ENCODE results near the gene CBY2. TPM values are rescaled to one million over a fixed set of nuclear protein-coding genes. Genes with fewer than 3 reads are reported as not detected.
A peak's percentile ranks its signal among the peaks of the same experiment; 100 is the strongest.
"Not testable (repeated sequence)": the region's sequence is repeated elsewhere in the genome, so short reads cannot be mapped to it uniquely, and the experiment has no call there.

Gene CBY2
- polyA plus RNA-seq (2014; cell fraction: cytosol; rRNA removed) = not detected in 2 replicates
- not detected in 2 replicates for polyA plus RNA-seq (2014; cell fraction: nucleus; rRNA removed)

DNA sequence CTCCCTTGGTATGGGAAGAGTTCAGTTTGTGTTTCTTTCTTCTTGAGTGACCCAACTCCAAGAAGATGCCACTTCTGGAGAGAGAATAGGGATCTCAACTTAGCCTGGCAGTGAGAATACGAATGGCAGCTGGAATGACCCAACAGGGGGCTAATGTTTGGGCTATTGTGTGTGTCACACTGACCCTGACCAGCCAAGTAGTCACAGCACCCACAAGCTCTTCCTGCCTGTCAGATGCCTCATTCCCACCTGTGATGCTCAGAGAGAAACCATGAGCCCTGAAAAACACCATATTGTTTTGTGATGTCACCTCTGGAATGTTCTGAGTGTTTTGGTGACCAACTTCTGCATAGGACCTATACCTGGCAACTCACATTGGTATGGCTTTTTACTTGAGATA lies at the start of gene CBY2:
CBY2 (plus strand) TSS at position 233 of the 400 bp plus-strand sequence; CDS start at position 304, 71 bp downstream.
- no peak for DNase-seq (ENCODE audit: low spot score)

- no peak for DNase-seq (ENCODE audit: low spot score)
Observed at GRCh38 chr13:45654633-45655349, 47.3 kb upstream of the CBY2 start.

DNA sequence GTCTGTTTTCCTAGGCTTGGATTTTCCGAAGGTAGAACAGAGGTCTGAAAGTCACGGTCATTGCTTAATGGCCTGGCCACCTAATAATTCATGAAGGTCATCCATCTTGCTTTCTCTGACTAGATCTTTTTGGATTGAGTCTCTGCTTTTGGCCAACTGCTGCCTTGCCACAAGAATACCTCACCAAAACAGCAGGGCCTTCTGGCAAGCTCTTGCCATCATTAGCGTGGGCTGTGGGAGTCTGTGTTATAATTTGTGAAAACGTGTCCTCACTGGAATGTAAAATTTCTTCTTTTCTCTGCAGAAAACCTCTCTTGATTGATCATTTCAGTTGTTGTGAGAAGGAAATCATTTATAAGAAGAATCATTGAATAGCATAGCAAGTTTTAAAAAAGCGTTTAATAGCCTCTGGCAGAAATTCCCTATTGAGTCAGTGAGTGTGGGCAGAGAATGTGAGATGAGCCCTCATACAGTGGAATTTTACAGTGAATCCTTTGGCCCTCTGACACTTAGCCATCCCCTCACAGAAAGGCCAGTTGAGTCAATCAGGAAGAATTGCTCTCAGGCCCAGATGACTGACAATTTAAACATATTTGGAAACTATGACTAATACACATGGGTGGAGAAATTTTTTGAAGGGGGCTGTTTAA lies 43.4 kb upstream of the CBY2 start:
- DNase-seq (ENCODE audit: low spot score) = no peak

DNA sequence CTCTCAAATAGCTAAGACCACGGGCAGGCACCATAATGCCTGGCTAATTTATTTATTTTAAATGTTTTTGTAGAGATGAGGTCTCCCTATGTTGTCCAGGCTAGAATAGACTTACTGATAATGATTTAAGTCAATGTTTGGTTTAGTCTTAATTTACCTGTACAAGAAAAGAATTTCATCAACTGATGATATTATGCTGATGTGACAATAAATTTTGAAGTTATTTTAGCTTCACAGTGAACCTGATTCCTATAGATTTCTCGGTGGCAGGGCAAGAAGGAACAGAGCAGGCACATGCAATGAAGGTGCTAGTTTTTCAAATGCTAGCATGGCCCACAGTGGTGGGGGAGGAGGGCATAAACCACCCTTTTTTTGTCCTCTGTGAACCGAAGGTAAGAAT lies 42.6 kb upstream of the CBY2 start:
- no peak for DNase-seq (ENCODE audit: low spot score)

GRCh38 chr13:45660458-45660857 lies 41.7 kb upstream of the CBY2 start:
- DNase-seq (ENCODE audit: low spot score) = not testable (repeated sequence)

GRCh38 chr13:45662162-45662561 lies 40.0 kb upstream of the CBY2 start:
- DNase-seq (ENCODE audit: low spot score) = no peak

GRCh38 chr13:45662903-45663302 lies 39.2 kb upstream of the CBY2 start:
- not testable (repeated sequence) for DNase-seq (ENCODE audit: low spot score)

DNA sequence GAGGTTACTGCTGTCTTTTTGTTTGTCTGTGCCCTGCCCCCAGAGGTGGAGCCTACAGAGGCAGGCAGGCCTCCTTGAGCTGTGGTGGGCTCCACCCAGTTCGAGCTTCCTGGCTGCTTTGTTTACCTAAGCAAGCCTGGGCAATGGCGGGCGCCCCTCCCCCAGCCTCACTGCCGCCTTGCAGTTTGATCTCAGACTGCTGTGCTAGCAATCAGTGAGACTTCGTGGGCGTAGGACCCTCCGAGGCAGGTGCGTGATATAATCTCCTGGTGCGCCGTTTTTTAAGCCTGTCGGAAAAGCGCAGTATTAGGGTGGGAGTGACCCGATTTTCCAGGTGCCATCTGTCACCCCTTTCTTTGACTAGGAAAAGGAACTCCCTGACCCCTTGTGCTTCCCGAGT lies 32.5 kb upstream of the CBY2 start:
- DNase-seq (ENCODE audit: low spot score) = not testable (repeated sequence)

DNA sequence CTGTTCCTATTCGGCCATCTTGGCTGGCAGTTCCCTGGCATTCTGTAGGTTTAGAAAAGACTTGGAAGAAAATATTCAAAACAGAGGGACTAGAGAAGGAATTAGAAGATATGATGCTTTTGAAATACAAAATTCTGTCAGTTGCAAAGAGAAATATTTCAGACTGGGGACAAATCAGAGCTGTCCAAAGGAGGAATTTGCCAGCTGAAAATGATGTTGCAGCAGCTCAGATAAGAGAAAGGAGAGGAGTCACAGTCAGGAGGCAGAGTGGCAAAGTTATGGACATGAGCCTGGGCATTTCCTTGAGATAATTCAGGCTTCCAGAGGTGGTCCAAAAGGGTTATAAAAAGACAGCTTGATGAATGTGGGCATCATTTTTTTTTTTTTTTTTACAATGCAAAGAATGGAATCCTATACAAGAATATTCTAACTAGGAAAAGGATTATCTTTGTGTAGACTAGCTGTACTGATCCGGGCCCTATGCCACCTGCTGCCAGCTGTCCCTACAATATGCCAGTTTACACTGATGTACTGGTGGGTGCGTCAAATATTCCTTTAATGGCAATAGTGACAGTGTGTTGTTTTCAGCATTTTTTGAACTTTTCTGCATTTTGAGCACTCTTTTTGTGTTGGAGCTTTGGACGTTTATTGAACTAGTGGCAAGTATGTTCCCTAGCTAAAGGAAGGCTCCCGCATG lies 31.8 kb upstream of the CBY2 start:
- no peak for DNase-seq (ENCODE audit: low spot score)

- no peak for DNase-seq (ENCODE audit: low spot score)
Observed at GRCh38 chr13:45674908-45675307, 27.2 kb upstream of the CBY2 start.

DNA sequence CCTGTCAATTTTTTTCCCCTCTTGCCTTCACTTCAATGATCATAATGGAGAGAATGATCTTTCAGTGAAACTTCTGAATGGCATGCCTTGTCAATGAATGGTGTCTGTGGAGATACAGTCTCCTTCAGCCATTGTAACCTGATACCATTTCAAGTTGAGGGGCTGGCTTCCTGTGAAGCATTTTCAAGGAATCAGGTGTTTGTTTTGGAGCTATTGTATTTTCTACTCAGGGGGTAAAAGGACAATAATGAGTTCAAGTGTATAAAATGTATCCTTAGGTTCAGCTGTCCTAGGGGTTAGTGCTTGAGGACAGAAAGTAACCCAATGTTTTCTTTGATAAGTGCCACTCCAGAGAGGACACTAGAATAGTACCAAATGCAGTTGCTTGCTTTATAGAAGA lies 23.8 kb upstream of the CBY2 start:
- DNase-seq (ENCODE audit: low spot score) = no peak

DNA sequence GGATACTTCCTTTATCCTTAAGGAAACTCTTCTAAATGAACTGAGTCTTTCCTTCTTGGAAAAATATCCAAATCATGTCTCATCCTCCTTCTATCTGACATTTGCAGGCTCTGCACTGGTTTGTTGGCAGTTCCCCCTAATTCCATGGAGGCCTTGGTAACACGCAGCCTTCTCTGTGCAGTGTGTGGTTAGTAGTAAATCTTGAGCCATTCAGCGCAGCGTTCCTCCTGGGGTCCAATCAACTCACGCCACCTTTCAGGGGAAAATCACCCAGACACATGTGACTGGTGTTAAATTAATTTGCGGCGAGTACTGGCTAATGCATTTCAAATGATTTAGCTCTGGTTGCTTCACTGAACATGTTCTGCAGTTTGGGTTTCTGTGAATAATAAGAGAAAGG lies 21.0 kb upstream of the CBY2 start:
- DNase-seq (ENCODE audit: low spot score) = peak; percentile 82

DNA sequence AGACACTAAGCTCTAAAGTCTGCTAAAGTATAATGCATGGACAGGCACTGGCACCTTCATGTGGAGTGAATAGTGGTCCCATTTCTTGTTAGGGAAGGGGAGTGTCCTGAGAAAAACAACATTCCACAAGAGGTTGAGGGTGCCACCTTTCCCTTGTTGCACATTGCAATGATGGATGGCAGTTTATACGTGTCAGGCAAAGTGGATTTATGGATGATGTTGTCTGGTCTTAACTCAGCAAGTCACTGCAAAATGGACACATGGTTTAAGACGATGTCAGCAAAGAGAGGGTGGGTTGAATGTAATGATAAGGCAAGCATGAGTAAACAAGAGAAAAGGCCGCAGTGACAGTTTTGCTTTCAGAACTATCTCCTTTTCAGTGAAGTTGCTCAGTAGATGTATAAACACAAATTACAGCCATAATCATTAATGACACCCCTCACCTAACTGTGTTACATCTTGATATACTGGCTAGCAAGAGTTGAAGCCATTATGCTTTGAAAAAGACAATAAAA lies 19.6 kb upstream of the CBY2 start:
- DNase-seq (ENCODE audit: low spot score) = no peak

DNA sequence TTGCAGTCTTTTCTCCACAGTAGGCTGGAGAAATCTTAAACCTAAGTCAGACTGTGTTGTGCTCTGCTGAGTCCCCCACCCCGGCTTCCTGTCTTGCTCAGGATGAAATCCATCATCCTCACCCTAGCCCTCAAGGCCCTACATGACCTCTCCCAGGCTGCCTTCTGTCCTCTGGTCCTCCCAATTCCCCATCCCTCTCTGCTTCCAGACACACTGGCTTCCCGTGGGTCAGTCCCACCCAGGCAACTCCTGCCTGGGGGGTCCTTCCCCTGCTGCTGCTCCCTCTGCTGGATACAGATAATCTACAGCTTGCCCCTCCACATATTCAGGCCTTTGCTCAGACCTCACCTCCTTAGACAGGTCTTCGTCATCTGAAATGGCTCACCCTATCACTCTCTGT lies 18.4 kb upstream of the CBY2 start:
- DNase-seq (ENCODE audit: low spot score) = peak; percentile 38

- no peak for DNase-seq (ENCODE audit: low spot score)
Observed at GRCh38 chr13:45688577-45688976, 13.5 kb upstream of the CBY2 start.

GRCh38 chr13:45690636-45691035 lies 11.5 kb upstream of the CBY2 start:
- no peak for DNase-seq (ENCODE audit: low spot score)

GRCh38 chr13:45691251-45691650 lies 10.9 kb upstream of the CBY2 start:
- no peak for DNase-seq (ENCODE audit: low spot score)

DNA sequence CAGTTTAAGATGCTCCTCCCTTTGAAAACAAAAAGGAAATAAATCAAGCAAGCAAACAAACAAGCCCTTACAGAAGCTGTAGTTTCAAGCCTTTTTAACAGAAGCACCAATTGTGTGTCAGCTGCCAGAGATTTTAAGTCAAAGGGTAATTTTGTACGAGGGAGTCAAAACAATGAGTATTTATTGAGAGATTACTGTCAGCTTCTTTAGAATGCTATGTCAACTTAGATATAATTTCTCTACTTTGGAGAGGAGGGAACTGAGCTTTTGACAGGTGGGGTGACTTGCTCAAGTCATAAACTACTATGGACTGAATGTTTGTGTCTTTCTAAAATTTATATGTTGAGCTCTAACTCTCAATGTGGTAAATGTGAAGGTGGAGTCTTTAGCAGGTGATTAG lies 10.5 kb upstream of the CBY2 start:
- DNase-seq (ENCODE audit: low spot score) = no peak

GRCh38 chr13:45695198-45695730 lies 6.9 kb upstream of the CBY2 start:
- no peak for DNase-seq (ENCODE audit: low spot score)

DNA sequence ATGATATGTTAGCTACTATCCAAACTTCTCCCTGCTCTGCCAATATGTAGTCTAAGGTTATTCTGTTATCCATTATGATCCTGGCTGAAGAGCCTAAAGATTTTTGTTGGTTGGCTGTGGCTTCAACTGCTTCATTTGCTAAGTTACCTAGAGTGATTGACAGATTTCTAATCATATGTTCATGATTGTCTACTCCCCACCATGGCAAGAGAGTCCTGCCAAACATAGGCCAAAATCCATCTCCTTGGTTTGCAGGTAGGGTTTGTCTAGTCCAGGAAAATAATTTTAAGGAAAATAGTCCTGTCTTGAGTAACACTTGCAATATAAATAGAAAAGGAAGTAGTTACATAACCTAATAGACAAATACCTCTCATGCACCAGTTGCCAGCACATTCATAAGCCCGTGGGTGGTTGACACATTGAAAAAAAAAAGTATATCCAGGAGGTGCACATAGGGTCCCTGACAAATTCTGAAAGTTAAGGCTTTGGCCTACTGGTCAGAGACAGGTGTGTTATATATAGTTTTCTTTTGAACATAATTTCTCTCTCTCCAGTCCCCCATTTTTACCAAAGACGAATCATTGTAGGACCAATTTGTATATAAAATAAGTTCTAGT lies 5.4 kb upstream of the CBY2 start:
- DNase-seq (ENCODE audit: low spot score) = no peak

Data from SK-N-DZ (cell line).